Upper lobe of left lung (tissue), 4 donors: ENCODE data around the gene SCLT1.

Experiments used
- POLR2AphosphoS5 ChIP-seq, 2 donors: sonication (generic); formaldehyde crosslinking; IDR thresholded peaks; one replicate each; pipeline ENCODE4 v1.5.1; 2017; ENCODE audit warnings: antibody characterized with exemption in 2 of 2
- TF ChIP-seq, protein P1 (sequence below), 6 experiments: fragments of 450-650 bp in 4 of 6; fragments of 200-600 bp in 2 of 6; sonication (generic) in 2 of 6; IDR thresholded peaks; one replicate each; pipeline ENCODE4 v1.5.1; 2016 to 2019; ENCODE audit warnings: antibody characterized with exemption in 6 of 6

GRCh38 chr4:128916832-128917231, 176.5 kb downstream of the SCLT1 start:
- TF ChIP-seq, protein P1, sequence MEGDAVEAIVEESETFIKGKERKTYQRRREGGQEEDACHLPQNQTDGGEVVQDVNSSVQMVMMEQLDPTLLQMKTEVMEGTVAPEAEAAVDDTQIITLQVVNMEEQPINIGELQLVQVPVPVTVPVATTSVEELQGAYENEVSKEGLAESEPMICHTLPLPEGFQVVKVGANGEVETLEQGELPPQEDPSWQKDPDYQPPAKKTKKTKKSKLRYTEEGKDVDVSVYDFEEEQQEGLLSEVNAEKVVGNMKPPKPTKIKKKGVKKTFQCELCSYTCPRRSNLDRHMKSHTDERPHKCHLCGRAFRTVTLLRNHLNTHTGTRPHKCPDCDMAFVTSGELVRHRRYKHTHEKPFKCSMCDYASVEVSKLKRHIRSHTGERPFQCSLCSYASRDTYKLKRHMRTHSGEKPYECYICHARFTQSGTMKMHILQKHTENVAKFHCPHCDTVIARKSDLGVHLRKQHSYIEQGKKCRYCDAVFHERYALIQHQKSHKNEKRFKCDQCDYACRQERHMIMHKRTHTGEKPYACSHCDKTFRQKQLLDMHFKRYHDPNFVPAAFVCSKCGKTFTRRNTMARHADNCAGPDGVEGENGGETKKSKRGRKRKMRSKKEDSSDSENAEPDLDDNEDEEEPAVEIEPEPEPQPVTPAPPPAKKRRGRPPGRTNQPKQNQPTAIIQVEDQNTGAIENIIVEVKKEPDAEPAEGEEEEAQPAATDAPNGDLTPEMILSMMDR (IDR thresholded peaks at IDR 0.05): no peak
- peak in 1 of 2 donors; percentile 11 for TF ChIP-seq POLR2AphosphoS5 (IDR thresholded peaks at IDR 0.05)
